Natural killer cell (primary cell): Measurements from ENCODE around the gene PTPN14. TPM values are rescaled to one million over a fixed set of nuclear protein-coding genes. Genes with fewer than 3 reads are reported as not detected.

Experiments used
- ATAC-seq, 3 donors: fragments of 150-1000 bp in 2 of 3; fragments of 200-7000 bp in 1 of 3; cut with Tn5 transposase; 1 replicate in 1 of 3; 2 replicates in 2 of 3; pipeline ENCODE4 v1.10.0; 2021; ENCODE audit warnings: mild to moderate bottlenecking in 2 of 3, moderate library complexity in 2 of 3
- DNase-seq, 2 donors: peaks; one replicate each; pipeline versions ENCODE4 v3.0.0 to v3.0.0-alpha.2; 2013 to 2021; ENCODE audit warnings: mixed read lengths in 1 of 2
- H3K27ac ChIP-seq: one replicate; pipeline ENCODE4 v1.5.1; 2013; ENCODE audit warnings: mild to moderate bottlenecking, low read length
- H3K27me3 ChIP-seq: one replicate; pipeline ENCODE4 v1.6.1; 2013; ENCODE audit warnings: low read length; ENCODE audit not compliant: control insufficient read depth, insufficient read depth
- H3K36me3 ChIP-seq: one replicate; pipeline ENCODE4 v1.6.1; 2013; ENCODE audit warnings: low read length; ENCODE audit not compliant: control insufficient read depth, insufficient read depth
- H3K4me1 ChIP-seq: one replicate; pipeline ENCODE4 v1.6.1; 2013; ENCODE audit warnings: low read length; ENCODE audit not compliant: control insufficient read depth, insufficient read depth
- H3K4me3 ChIP-seq: one replicate; pipeline ENCODE4 v1.5.1; 2013; ENCODE audit warnings: low read length
- H3K9me3 ChIP-seq: one replicate; pipeline ENCODE4 v1.6.1; 2013; ENCODE audit warnings: low read length; ENCODE audit not compliant: control insufficient read depth, insufficient read depth
- H3K27ac Mint-ChIP-seq, 2 donors: one replicate each; pipeline ENCODE4 v1.8.0; 2022; ENCODE audit warnings: mild to moderate bottlenecking in 2 of 2, mixed read lengths in 2 of 2, moderate library complexity in 1 of 2
- H3K27me3 Mint-ChIP-seq, 2 donors: one replicate each; pipeline ENCODE4 v1.8.0; 2022; ENCODE audit warnings: low read depth in 2 of 2, mixed read lengths in 2 of 2
- H3K36me3 Mint-ChIP-seq: one replicate; pipeline ENCODE4 v1.8.0; 2022; ENCODE audit warnings: mixed read lengths
- H3K4me1 Mint-ChIP-seq, 2 donors: one replicate each; pipeline ENCODE4 v1.8.0; 2022; ENCODE audit warnings: mixed read lengths in 2 of 2
- H3K4me3 Mint-ChIP-seq: one replicate; pipeline ENCODE4 v1.8.0; 2022; ENCODE audit warnings: mild to moderate bottlenecking, moderate library complexity, mixed read lengths
- H3K9me3 Mint-ChIP-seq, 2 donors: one replicate each; pipeline ENCODE4 v1.8.0; 2022; ENCODE audit warnings: mixed read lengths in 2 of 2
- CTCF ChIP-seq: fragments of 200-600 bp; IDR thresholded peaks from one replicate; pipeline ENCODE4 v1.8.0; 2022; ENCODE audit warnings: antibody characterized with exemption
- WGBS: methylation state at CpG from one replicate; pipeline ENCODE4 v1.1.7; 2013; ENCODE audit warnings: missing lambda C conversion rate; ENCODE audit not compliant: insufficient coverage; 5-methylcytosine and 5-hydroxymethylcytosine counted together
- intact Hi-C: fragments of 100-400 bp; cut with micrococcal nuclease; formaldehyde crosslinking; loops from one replicate; pipeline ENCODE4 v1.14.2; 2022
- total RNA-seq, 4 donors: library from RNA; stranded (reverse); fragments of 120-200 nt in 1 of 4; gene quantifications; one replicate each; pipeline versions ENCODE4 v1.2.3 to v1.2.4, GENCODE V29; 2013 to 2022

PTPN14 gene
- total RNA-seq, 3 donors from 2014 or later (not counting 1 experiment from before 2014, with no cell fraction given): 0.02 TPM; not detected in 2

- Histone ChIP-seq H3K27me3 (peaks cover 2% of the 10 kb centered on the region), H3K9me3 (no peaks in the 10 kb centered on the region), H3K36me3 (no peaks in the 10 kb centered on the region), H3K4me3 (no peak overlapping the region), H3K27ac (no peak overlapping the region), H3K4me1 (peaks cover 9% of the 10 kb centered on the region)
- no peak overlapping the region for H3K4me3 Mint-ChIP-seq
- peaks cover 0 to 13% of the 10 kb centered on the region in 2 donors for H3K4me1 Mint-ChIP-seq
- H3K27me3 Mint-ChIP-seq: peaks cover 46 to 54% of the 10 kb centered on the region in 2 donors
- intact Hi-C loops: no loop called here
- ATAC-seq (no peak), DNase-seq (no peak)
- no peaks in the 10 kb centered on the region for H3K36me3 Mint-ChIP-seq
- H3K9me3 Mint-ChIP-seq: no peaks in the 10 kb centered on the region
- H3K27ac Mint-ChIP-seq: no peak overlapping the region
- WGBS: 88% methylated on average over 6 of the region's 6 CpGs
- no peak for TF ChIP-seq CTCF
Observed at GRCh38 chr1:214546886-214547641, 4.3 kb downstream of the PTPN14 start.

- Histone ChIP-seq H3K27ac (no peak overlapping the region), H3K36me3 (no peaks in the 10 kb centered on the region), H3K4me1 (peaks cover 2% of the 10 kb centered on the region), H3K9me3 (no peaks in the 10 kb centered on the region), H3K27me3 (no peaks in the 10 kb centered on the region), H3K4me3 (no peak overlapping the region)
- DNase-seq: no peak
- TF ChIP-seq CTCF: no peak
- no peaks in the 10 kb centered on the region for H3K36me3 Mint-ChIP-seq
- peaks cover 0 to 4% of the 10 kb centered on the region in 2 donors for H3K4me1 Mint-ChIP-seq
- peaks cover 46 to 55% of the 10 kb centered on the region in 2 donors for H3K27me3 Mint-ChIP-seq
- ATAC-seq: no peak
- no peak overlapping the region for H3K4me3 Mint-ChIP-seq
- 96% methylated on average over 4 of the region's 4 CpGs for WGBS
- no peak overlapping the region for H3K27ac Mint-ChIP-seq
- intact Hi-C loops: no loop called here
- no peaks in the 10 kb centered on the region for H3K9me3 Mint-ChIP-seq
Observed at GRCh38 chr1:214546084-214546483, 5.3 kb downstream of the PTPN14 start.

GRCh38 chr1:214545293-214545692, 6.1 kb downstream of the PTPN14 start:
- Mint-ChIP-seq H3K36me3 (no peaks in the 10 kb centered on the region), H3K9me3 (no peaks in the 10 kb centered on the region), H3K4me3 (no peak overlapping the region), H3K27me3 (peaks cover 43 to 52% of the 10 kb centered on the region in 2 donors), H3K4me1 (peaks cover 0 to 4% of the 10 kb centered on the region in 2 donors), H3K27ac (no peak overlapping the region)
- no peaks in the 10 kb centered on the region for H3K27me3 ChIP-seq
- H3K9me3 ChIP-seq: no peaks in the 10 kb centered on the region
- no peaks in the 10 kb centered on the region for H3K4me1 ChIP-seq
- H3K27ac ChIP-seq: no peak overlapping the region
- DNase-seq (no peak), ATAC-seq (no peak)
- H3K36me3 ChIP-seq: no peaks in the 10 kb centered on the region
- 87% methylated on average over 2 of the region's 2 CpGs for WGBS
- no peak overlapping the region for H3K4me3 ChIP-seq
- intact Hi-C loops: no loop called here
- TF ChIP-seq CTCF: no peak

GRCh38 chr1:214544791-214545190, 6.6 kb downstream of the PTPN14 start:
- no peak overlapping the region for H3K27ac Mint-ChIP-seq
- ATAC-seq: no peak

More at GRCh38 chr1:214544791-214545190, 6.6 kb downstream of the PTPN14 start:
- H3K36me3 ChIP-seq: no peaks in the 10 kb centered on the region
- intact Hi-C loops: no loop called here
- H3K27ac ChIP-seq: no peak overlapping the region
- no peak overlapping the region for H3K4me3 Mint-ChIP-seq
- no peak overlapping the region for H3K4me3 ChIP-seq
- no peaks in the 10 kb centered on the region for H3K9me3 ChIP-seq
- H3K9me3 Mint-ChIP-seq: no peaks in the 10 kb centered on the region
- no peak for TF ChIP-seq CTCF
- H3K27me3 ChIP-seq: no peaks in the 10 kb centered on the region
- no peaks in the 10 kb centered on the region for H3K36me3 Mint-ChIP-seq
- no peak for DNase-seq
- no peaks in the 10 kb centered on the region for H3K4me1 ChIP-seq
- peaks cover 0 to 4% of the 10 kb centered on the region in 2 donors for H3K4me1 Mint-ChIP-seq
- H3K27me3 Mint-ChIP-seq: peaks cover 38 to 47% of the 10 kb centered on the region in 2 donors
- no CpG with 5 or more reads among the region's 1 CpG for whole genome bisulfite sequencing
